Activated T-cell treated with anti-CD3 and anti-CD28 coated beads for 48 hours (primary cell): ENCODE data around the gene CPTP.

ENCODE experiments used
- DNase-seq: peaks from one replicate; pipeline ENCODE4 v3.0.0-alpha.2; 2020; ENCODE audit warnings: low read depth

Gene CPTP

DNA sequence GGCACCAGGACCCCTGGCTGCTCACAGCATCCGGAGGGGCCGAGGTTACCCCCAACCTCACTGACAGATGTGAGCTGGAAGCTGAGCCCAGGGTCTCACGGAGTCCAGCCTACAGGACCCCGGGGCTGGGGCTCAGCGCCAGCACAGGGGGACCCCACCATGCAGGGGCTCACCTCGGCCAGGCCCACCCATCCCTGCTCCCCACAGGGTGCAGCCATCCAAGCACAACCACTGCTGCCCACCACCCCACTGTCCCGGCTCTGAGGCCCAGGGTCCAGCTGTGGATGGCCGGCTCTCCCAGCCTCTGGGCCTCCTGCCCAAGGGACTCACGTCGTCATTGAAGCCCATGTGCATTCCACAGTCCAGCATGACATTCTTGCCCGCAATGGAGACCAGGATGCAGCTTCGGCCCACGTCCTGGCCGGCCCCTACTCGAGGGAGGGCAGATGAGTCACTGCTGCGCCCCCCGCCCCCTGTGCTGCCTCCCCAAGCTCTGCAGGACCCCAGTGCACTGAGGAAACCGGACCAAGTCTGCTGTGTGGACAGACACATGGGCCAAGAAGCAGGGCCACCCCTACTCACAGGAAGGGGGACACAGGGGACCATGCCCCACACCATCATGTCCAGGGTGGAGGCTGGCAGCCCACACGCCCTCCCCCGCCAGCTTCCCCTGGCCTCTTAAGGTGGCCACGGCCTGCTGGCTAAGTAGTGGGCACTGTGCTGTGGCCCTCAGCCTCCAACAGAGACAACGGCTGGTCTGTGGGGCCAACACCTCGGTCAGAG is 3.7 kb upstream of the CPTP start:
- no peak for DNase-seq

DNA sequence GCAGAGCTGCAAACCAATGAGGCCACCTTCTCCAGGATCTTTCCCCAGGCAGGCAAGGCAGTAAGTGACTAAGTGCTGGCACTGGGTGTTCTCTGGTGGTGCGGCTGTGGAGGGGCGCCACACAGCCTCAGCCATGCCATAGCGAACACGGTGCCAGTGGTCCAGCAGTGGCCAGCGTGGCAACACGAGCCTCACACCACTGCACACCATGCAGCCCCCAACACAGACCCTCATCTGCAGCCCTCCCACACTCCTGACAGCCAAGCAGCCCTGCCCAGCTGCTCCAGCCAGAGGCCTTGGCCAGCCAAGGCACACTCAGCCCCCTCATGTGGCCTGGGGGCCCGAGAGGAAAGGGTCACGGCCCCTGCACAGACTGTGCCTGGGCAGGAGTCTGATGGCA is 3.1 kb upstream of the CPTP start:
- DNase-seq = no peak

DNA sequence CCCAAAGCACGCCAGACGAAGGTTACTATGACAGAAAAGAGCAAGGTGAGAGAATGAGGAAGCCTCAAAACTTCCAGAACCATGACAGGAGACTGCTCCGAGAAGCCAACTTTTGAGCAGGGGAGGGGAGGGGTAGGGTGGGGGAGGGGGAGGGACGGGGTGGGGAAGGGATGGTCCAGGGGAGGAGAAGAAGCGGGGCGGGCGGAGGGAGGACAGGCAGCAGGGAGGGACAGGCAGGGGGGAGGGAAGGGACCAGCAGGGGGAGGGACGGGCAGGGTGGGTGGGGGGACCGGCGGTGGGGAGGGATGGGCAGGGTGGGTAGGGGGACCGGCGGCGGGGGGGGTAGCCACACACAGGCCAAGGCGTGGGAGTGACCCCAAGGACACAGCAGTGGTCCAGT is 2.2 kb upstream of the CPTP start:
- DNase-seq = no peak

DNA sequence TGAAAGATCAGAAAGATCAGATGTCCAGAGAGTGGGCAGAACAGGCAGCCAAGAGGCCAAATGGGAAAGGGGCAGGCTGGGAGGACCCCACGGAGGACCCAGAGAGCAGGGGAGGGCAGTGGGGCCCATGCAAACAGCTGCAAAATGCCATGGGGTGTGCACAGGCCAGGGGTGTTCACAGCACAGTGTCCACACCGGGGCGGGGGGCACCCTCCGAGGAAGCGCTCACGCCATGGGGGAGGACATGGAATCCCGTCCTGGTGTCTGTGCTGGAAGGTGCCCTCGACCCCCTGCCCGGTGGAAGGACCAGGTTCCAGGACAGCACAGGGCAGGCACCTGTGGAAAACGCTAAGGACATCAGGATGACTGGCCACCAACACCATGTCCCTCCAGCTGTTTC is 1.6 kb upstream of the CPTP start:
- no peak for DNase-seq

DNA sequence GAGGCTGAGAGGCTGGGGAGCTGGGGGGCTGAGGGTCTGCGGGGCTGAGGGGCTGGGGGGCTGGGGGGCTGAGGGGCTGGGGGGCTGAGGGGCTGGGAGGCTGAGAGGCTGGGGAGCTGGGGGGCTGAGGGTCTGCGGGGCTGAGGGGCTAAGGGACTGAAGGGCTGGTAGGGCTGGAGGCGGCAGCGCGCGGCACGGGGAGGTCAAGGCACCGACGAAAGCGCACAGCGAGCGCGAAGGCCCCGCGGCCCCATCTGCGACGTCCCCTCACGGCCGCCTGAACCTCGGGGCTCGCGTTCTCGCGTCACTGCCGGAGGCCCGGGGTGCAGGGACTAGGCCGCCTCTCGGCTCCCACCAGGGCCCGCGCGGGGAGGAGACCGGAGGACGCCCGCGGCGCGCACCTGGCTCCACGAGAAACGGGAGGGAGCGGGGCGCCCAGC is 498 bp upstream of the CPTP start:
- no peak for DNase-seq

DNA sequence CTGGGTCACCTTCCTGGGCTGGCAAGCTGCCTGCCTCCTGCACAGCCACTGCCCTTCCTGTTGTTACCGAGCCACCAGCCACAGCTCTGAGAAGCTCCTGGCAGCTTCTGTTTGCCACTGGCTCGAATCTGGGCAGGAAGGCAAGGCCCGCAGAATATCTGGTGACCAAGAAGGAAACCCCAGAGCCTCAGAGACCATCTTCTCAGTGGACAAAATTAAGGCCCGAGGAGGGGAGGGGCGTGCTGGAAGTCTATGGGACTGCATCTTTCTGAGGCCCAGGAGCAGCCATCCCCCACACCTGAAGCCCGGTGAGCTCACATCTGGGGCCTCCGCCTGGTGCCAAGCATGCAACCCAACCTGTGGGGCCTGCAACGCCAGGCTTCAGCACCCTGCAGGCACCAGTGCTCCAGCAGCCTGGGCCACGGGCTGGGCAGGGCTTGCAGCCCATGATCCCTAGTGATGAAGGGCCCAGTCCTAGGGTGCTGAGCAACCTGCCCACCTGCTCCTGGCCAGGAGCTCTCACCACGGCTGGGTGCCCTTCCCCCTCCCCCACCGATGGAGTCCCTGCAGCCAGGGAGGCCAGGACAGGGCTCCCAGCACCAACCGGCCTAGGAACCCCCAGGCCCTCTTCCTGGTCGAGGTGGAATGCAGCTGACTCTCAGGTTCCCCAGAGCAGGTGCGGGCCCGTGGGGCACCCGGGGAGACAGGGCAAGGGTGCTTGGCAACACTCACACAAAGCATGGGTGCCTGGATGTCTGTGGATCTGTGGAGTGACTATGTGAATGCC is 879 bp downstream of the CPTP start:
- no peak for DNase-seq

DNA sequence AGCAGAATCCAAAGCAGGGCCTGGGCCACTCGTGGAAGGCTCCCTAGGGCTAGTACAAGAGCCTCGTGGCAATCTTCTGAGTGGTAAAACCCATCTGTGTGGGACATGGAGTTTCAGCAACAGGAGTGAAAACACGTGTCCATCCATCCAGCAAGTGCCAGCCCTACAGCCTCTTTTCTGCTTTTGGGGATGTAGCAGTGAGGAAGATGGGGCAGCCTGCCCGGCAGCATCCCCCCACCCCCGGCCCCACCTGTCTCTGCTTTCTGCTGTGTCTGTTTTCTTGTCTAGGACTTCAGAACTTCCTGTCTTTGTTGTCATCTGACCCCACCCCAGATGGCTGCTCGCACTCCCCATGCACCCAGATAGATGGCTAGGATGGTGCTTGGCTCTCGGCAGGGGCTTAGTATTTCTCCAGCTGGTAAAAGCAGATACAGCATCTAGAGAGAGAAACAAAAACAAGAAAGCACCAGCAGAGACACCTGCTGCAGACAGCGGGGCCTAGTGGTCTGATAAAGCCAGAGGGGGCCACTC is 1.5 kb downstream of the CPTP start:
- DNase-seq = no peak

GRCh38 chr1:1327291-1327690 is 2.7 kb downstream of the CPTP start:
- DNase-seq = no peak

DNA sequence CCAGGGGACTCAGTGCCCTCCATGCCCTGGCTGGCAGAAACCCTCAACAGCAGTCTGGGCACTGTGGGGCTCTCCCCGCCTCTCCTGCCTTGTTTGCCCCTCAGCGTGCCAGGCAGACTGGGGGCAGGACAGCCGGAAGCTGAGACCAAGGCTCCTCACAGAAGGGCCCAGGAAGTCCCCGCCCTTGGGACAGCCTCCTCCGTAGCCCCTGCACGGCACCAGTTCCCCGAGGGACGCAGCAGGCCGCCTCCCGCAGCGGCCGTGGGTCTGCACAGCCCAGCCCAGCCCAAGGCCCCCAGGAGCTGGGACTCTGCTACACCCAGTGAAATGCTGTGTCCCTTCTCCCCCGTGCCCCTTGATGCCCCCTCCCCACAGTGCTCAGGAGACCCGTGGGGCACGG is 3.7 kb downstream of the CPTP start:
- no peak for DNase-seq

DNA sequence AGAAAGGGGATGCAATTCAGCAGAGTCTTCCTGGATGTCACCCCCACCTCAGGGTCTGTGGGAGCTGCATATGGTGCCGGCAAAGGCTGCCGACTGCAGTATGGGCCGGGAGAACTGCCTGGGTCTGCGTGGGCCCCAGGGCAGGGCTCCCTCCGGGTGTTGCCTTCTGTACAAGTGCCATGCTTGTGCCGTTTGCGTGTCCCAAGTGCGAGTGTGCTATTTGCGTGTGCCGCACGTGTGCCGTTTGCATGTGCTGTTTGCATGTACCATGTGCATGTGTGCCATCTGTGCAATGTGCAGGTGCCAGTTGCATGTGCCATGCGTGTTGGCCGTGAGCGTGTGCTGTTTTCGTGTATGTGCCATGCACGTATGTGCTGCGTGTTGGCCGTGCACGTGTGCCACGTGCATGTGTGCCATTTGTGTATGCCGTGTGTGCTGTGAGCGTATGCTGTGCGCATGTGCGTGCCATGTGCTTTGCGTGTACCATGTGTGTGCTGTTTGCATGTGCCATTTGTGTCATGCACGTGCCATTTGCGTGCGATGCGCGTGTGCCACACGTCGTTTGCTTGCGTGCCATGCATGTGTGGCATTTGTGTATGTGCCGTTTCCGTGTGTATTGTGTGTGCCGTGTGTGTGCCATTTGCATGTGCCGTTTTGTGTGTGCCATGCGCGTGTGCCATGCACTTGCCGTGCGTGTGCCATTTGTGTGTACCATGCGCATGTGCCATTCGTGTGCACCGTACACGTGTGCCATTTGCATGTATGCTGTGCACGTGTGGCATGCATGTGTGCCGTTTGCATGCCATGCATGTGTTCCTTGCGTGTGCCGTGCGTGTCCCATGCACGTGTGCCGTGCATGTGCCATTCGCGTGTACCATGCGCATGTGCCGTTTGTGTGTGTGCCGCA is 5.0 kb downstream of the CPTP start:
- DNase-seq = no peak

DNA sequence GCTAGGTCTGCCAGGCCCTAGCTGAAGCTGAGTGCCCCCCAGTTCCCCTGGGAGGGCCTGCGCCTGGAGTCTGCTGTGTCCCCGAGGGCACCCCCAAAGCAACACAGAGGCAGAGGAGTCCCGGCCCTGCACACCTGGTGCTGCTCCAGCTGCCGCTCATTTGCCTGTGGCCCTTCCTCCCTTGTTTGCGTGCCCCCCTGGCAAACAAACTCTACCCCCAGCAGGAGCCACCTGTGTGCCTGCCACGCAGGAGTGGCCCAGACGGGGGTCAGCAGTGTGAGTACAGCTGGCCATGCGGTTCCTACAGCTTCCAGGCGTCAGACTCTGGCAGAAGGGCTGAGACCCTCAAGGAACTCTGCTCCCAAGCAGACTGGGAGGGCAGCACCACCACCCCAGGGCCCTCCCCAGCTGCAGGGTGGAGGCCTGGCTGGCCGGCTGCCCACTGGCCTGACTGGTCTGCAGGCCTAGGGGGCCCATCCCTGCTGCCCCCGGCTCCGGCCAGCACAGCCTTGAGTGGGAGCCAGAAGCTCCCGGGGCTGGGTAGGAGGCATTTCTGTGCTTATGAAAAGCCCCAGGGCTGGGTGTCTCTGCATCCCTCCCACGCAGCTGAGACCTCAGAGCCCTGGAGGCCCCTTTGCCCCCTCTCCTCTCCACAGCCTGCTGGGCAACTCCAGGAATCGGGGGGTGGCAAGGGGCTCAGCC is 5.9 kb downstream of the CPTP start:
- no peak for DNase-seq

DNA sequence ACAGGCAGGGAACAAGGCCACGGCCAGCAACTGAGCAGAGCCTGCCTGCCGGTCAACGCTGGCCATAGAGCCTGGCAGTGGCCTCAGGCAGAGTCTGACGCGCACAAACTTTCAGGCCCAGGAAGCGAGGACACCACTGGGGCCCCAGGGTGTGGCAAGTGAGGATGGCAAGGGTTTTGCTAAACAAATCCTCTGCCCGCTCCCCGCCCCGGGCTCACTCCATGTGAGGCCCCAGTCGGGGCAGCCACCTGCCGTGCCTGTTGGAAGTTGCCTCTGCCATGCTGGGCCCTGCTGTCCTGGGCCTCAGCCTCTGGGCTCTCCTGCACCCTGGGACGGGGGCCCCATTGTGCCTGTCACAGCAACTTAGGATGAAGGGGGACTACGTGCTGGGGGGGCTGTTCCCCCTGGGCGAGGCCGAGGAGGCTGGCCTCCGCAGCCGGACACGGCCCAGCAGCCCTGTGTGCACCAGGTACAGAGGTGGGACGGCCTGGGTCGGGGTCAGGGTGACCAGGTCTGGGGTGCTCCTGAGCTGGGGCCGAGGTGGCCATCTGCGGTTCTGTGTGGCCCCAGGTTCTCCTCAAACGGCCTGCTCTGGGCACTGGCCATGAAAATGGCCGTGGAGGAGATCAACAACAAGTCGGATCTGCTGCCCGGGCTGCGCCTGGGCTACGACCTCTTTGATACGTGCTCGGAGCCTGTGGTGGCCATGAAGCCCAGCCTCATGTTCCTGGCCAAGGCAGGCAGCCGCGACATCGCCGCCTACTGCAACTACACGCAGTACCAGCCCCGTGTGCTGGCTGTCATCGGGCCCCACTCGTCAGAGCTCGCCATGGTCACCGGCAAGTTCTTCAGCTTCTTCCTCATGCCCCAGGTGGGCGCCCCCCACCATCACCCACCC is 6.7 kb downstream of the CPTP start, which contains the start of gene TAS1R3:
Gene TAS1R3 (plus strand): TSS at position 213 of the 898 bp plus-strand sequence. CDS start 66 bp downstream, at position 279.
- DNase-seq = no peak

GRCh38 chr1:1332031-1332755 is 7.6 kb downstream of the CPTP start:
- DNase-seq = no peak

DNA sequence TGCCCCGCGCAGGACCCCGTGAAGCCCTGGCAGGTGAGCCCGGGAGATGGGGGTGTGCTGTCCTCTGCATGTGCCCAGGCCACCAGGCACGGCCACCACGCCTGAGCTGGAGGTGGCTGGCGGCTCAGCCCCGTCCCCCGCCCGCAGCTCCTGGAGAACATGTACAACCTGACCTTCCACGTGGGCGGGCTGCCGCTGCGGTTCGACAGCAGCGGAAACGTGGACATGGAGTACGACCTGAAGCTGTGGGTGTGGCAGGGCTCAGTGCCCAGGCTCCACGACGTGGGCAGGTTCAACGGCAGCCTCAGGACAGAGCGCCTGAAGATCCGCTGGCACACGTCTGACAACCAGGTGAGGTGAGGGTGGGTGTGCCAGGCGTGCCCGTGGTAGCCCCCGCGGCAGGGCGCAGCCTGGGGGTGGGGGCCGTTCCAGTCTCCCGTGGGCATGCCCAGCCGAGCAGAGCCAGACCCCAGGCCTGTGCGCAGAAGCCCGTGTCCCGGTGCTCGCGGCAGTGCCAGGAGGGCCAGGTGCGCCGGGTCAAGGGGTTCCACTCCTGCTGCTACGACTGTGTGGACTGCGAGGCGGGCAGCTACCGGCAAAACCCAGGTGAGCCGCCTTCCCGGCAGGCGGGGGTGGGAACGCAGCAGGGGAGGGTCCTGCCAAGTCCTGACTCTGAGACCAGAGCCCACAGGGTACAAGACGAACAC is 8.3 kb downstream of the CPTP start:
- no peak for DNase-seq

DNA sequence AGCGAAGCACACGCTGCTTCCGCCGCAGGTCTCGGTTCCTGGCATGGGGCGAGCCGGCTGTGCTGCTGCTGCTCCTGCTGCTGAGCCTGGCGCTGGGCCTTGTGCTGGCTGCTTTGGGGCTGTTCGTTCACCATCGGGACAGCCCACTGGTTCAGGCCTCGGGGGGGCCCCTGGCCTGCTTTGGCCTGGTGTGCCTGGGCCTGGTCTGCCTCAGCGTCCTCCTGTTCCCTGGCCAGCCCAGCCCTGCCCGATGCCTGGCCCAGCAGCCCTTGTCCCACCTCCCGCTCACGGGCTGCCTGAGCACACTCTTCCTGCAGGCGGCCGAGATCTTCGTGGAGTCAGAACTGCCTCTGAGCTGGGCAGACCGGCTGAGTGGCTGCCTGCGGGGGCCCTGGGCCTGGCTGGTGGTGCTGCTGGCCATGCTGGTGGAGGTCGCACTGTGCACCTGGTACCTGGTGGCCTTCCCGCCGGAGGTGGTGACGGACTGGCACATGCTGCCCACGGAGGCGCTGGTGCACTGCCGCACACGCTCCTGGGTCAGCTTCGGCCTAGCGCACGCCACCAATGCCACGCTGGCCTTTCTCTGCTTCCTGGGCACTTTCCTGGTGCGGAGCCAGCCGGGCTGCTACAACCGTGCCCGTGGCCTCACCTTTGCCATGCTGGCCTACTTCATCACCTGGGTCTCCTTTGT is 9.1 kb downstream of the CPTP start:
- no peak for DNase-seq

GRCh38 chr1:1334835-1335234 is 10.2 kb downstream of the CPTP start:
- DNase-seq = no peak

- DNase-seq = no peak
Observed at GRCh38 chr1:1335283-1335682, 10.7 kb downstream of the CPTP start.

- DNase-seq = no peak
Observed at GRCh38 chr1:1335792-1336248, 11.2 kb downstream of the CPTP start.
